DOHH2 (cell line): Measurements from ENCODE around the gene NFIX.

Experiments used
- H3F3A ChIP-seq: fragments of 200-600 bp; sonication (generic), shearing (Covaris generic); 2 replicates; pipeline ENCODE4 v1.6.0; 2016; ENCODE audit warnings: antibody characterized with exemption, mild to moderate bottlenecking; ENCODE audit not compliant: control insufficient read depth, insufficient read depth
- H3K27ac ChIP-seq: fragments of 200-600 bp; sonication (generic); 2 replicates; pipeline ENCODE4 v1.5.1; 2014; ENCODE audit warnings: low read depth, mild to moderate bottlenecking, low read length, moderate library complexity
- H3K27me3 ChIP-seq: fragments of 200-600 bp; sonication (generic); 2 replicates; pipeline ENCODE4 v1.6.1; 2014; ENCODE audit warnings: mild to moderate bottlenecking, low read length, mixed read lengths; ENCODE audit not compliant: control insufficient read depth
- H3K36me3 ChIP-seq: fragments of 200-600 bp; sonication (generic); 2 replicates; pipeline ENCODE4 v1.6.1; 2014; ENCODE audit warnings: mild to moderate bottlenecking, low read length, moderate library complexity, mixed read lengths; ENCODE audit not compliant: control insufficient read depth
- H3K4me1 ChIP-seq: fragments of 200-600 bp; sonication (generic); 2 replicates; pipeline ENCODE4 v1.6.1; 2014; ENCODE audit warnings: mild to moderate bottlenecking, low read length, mixed read lengths; ENCODE audit not compliant: control insufficient read depth
- H3K4me2 ChIP-seq: fragments of 200-600 bp; sonication (generic); 2 replicates; pipeline ENCODE4 v1.6.0; 2014; ENCODE audit warnings: mild to moderate bottlenecking, low read length, moderate library complexity
- H3K4me3 ChIP-seq: fragments of 200-600 bp; sonication (generic); 2 replicates; pipeline ENCODE4 v1.5.1; 2014; ENCODE audit warnings: mild to moderate bottlenecking, low read length, mixed read lengths
- H3K79me2 ChIP-seq: fragments of 200-600 bp; sonication (generic); 2 replicates; pipeline ENCODE4 v1.6.1; 2014; ENCODE audit warnings: mild to moderate bottlenecking, low read length, mixed read lengths; ENCODE audit not compliant: control insufficient read depth
- H3K9me2 ChIP-seq: fragments of 200-600 bp; sonication (generic); replicated peaks from 2 replicates; pipeline ENCODE4 v1.6.1; 2014; ENCODE audit warnings: mild to moderate bottlenecking, low read length, mixed read lengths; ENCODE audit not compliant: control insufficient read depth
- H3K9me3 ChIP-seq: fragments of 200-600 bp; sonication (generic); 2 replicates; pipeline ENCODE4 v1.6.1; 2014; ENCODE audit warnings: antibody characterized with exemption, low read length, mixed read lengths; ENCODE audit not compliant: control insufficient read depth, insufficient read depth
- H4K20me1 ChIP-seq: fragments of 200-600 bp; sonication (generic); 2 replicates; pipeline ENCODE4 v1.6.0; 2014; ENCODE audit warnings: low read depth, mild to moderate bottlenecking, antibody characterized with exemption, low read length, moderate library complexity; ENCODE audit not compliant: control insufficient read depth, insufficient read depth
- CTCF ChIP-seq: fragments of 200-600 bp; sonication (generic); IDR thresholded peaks from one replicate; pipeline ENCODE4 v1.5.1; 2014; ENCODE audit warnings: antibody characterized with exemption, mild to moderate bottlenecking, low read depth, low read length; ENCODE audit not compliant: poor library complexity, severe bottlenecking
- EZH2phosphoT487 ChIP-seq: fragments of 200-600 bp; sonication (generic); IDR thresholded peaks from 2 replicates; pipeline ENCODE4 v1.6.1; 2017; ENCODE audit warnings: borderline replicate concordance, mild to moderate bottlenecking, antibody characterized with exemption, low read length, moderate library complexity, mixed read lengths

Gene NFIX

DNA sequence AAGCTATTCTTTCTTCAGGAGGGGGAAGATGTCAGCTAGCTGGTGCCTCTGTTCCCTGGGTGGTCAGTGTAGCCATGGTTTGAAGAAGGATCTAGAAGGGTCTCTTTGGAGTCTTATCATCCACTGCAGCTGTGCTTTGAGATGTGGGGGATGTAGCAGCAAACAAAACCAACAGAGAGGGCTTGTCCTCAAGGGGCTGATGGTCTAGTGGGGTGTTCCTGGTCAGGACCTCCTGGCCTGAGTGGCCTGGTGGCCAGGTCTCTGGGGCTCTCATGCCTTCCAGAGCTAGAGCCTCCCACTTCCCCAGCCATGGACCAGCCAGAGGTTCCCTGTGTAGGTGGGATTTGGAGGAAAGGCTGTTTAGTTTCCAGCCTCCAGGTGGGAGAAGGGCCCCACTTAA lies 67.0 kb downstream of the NFIX start:
- Histone ChIP-seq H3K27ac (no peak overlapping the region), H3K4me3 (no peak overlapping the region), H3K36me3 (no peaks in the 10 kb centered on the region), H3K27me3 (peaks cover 42% of the 10 kb centered on the region), H3K4me1 (peaks cover 6% of the 10 kb centered on the region), H4K20me1 (no peaks in the 10 kb centered on the region), H3K4me2 (no peak overlapping the region), H3K9me2 (no peaks in the 10 kb centered on the region), H3F3A (no peaks in the 10 kb centered on the region), H3K79me2 (no peaks in the 10 kb centered on the region), H3K9me3 (no peaks in the 10 kb centered on the region)
- TF ChIP-seq CTCF: no peak
- TF ChIP-seq EZH2phosphoT487: no peak

- no peaks in the 10 kb centered on the region for H3K9me2 ChIP-seq
- H3K27ac ChIP-seq: no peak overlapping the region
- no peak overlapping the region for H3K4me3 ChIP-seq
- no peaks in the 10 kb centered on the region for H3K9me3 ChIP-seq
- H3K36me3 ChIP-seq: no peaks in the 10 kb centered on the region
- H3K79me2 ChIP-seq: no peaks in the 10 kb centered on the region
- H3F3A ChIP-seq: no peaks in the 10 kb centered on the region
- peaks cover 6% of the 10 kb centered on the region for H3K4me1 ChIP-seq
- no peaks in the 10 kb centered on the region for H4K20me1 ChIP-seq
- TF ChIP-seq CTCF (no peak), EZH2phosphoT487 (no peak)
- H3K27me3 ChIP-seq: peaks cover 42% of the 10 kb centered on the region
- no peak overlapping the region for H3K4me2 ChIP-seq
Observed at GRCh38 chr19:13063461-13064091, 68.3 kb downstream of the NFIX start.

- H3F3A ChIP-seq: no peaks in the 10 kb centered on the region
- H3K4me1 ChIP-seq: peaks cover 6% of the 10 kb centered on the region
- TF ChIP-seq CTCF (no peak), EZH2phosphoT487 (no peak)
- H3K79me2 ChIP-seq: no peaks in the 10 kb centered on the region
- no peaks in the 10 kb centered on the region for H3K9me2 ChIP-seq
- no peaks in the 10 kb centered on the region for H3K9me3 ChIP-seq
- no peak overlapping the region for H3K27ac ChIP-seq
- H3K4me3 ChIP-seq: no peak overlapping the region
- no peaks in the 10 kb centered on the region for H4K20me1 ChIP-seq
- H3K27me3 ChIP-seq: peaks cover 44% of the 10 kb centered on the region
- H3K36me3 ChIP-seq: no peaks in the 10 kb centered on the region
- no peak overlapping the region for H3K4me2 ChIP-seq
Observed at GRCh38 chr19:13064092-13064489, 68.8 kb downstream of the NFIX start.

DNA sequence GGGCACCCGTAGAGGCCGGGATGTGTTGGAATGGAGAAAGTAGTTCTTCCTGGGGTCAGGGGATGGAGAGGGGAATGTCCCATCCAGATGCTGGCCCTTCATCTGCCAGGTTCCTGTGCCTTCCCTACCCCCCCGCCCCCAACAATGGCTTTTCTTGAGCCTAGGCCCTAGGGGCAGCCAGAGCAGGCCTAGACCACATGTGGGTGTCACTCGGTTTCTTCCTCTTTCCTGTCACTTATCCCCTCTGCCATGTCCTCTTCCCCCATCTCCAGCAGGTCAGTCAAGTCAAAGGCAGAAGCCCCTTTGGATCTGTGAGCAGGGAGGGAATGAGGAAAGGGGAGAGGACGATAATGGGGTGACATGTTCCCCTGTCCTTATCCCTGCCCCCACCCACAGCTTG lies 71.0 kb downstream of the NFIX start:
- H3K4me3 ChIP-seq: no peak overlapping the region
- H3K27me3 ChIP-seq: peaks cover 41% of the 10 kb centered on the region
- TF ChIP-seq EZH2phosphoT487: no peak
- TF ChIP-seq CTCF: no peak
- no peak overlapping the region for H3K27ac ChIP-seq
- no peaks in the 10 kb centered on the region for H3K36me3 ChIP-seq
- no peak overlapping the region for H3K4me2 ChIP-seq
- no peaks in the 10 kb centered on the region for H3K9me3 ChIP-seq
- H3F3A ChIP-seq: no peaks in the 10 kb centered on the region
- H3K79me2 ChIP-seq: no peaks in the 10 kb centered on the region
- H3K4me1 ChIP-seq: peaks cover 3% of the 10 kb centered on the region
- no peaks in the 10 kb centered on the region for H4K20me1 ChIP-seq
- H3K9me2 ChIP-seq: no peaks in the 10 kb centered on the region
